Measurements from ENCODE around the gene DHFR2. TPM values are rescaled to one million over a fixed set of nuclear protein-coding genes. Genes with fewer than 3 reads are reported as not detected.

DHFR2 gene
- total RNA-seq, 1 donor from 2014 or later: 6.6 TPM

DNA sequence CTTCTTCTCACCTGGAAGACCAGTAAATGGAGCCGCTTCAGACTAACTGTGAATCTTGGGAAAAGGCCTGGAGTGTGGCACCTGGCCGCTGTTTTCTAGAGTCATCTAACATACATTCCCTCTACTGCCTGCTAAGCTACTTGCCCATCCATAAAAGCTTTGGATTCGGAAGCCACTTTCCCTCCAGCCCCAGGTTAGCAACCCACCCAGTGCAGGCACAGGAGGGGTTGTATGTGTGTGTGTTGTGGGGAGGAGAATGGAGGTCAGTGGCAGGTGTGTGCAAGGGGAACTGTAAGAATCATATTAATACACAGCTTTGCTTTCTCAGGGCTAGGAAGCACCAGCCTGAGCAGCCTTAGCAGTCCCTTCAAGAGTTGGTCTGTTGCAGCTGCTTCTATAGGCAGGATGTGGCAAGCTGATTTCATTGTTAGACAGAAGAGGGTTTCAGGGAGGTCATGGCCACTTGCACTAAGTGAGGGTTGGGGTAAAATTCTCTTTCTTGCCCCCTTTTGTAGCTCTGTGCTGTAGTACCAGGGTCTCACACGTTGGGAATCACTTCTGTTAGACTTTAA, 9.1 kb upstream of the DHFR2 start:
- peaks cover 21% of the 10 kb centered on the region for H3K36me3 Mint-ChIP-seq (ENCODE audit: unreplicated experiment)
- H3K4me3 Mint-ChIP-seq (ENCODE audit: unreplicated experiment): no peak overlapping the region
- H3K9me3 Mint-ChIP-seq (ENCODE audit: unreplicated experiment): no peaks in the 10 kb centered on the region
- H3K27ac Mint-ChIP-seq (ENCODE audit: unreplicated experiment): no peak overlapping the region
- peaks cover 5% of the 10 kb centered on the region for H3K4me1 Mint-ChIP-seq (ENCODE audit: unreplicated experiment)
- no peaks in the 10 kb centered on the region for H3K27me3 Mint-ChIP-seq (ENCODE audit: unreplicated experiment)
- DNase-seq (ENCODE audit: extremely low spot score, unreplicated experiment): no peak
- TF ChIP-seq, protein P1, sequence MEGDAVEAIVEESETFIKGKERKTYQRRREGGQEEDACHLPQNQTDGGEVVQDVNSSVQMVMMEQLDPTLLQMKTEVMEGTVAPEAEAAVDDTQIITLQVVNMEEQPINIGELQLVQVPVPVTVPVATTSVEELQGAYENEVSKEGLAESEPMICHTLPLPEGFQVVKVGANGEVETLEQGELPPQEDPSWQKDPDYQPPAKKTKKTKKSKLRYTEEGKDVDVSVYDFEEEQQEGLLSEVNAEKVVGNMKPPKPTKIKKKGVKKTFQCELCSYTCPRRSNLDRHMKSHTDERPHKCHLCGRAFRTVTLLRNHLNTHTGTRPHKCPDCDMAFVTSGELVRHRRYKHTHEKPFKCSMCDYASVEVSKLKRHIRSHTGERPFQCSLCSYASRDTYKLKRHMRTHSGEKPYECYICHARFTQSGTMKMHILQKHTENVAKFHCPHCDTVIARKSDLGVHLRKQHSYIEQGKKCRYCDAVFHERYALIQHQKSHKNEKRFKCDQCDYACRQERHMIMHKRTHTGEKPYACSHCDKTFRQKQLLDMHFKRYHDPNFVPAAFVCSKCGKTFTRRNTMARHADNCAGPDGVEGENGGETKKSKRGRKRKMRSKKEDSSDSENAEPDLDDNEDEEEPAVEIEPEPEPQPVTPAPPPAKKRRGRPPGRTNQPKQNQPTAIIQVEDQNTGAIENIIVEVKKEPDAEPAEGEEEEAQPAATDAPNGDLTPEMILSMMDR (IDR thresholded peaks at IDR 0.05): no peak

DNA sequence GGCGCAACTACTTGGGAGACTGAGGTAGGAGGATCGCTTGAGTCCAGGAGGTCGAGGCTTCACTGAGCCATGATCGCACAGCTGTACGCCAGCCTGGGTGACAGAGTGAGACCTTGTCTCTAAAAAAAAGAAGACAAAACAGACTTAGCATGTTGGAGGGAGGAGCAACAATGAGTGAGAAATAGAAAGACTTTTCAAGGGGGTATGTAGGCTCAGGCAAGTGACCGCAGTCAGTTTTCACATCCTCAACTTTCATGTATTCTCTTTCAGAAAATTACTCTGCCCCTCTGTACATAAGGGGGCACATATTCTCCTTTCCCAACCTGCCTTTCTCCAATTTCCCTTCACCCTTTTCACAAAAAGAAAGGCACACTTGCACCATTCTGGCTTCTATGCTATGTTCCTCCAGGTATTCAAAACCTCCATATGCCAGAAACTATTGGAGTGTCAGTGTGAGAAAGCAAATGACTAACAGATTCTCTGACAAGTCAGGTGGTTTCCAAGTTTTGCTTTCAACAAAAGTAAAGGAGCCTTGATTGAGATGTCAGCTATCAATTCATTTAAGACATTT, 7.7 kb upstream of the DHFR2 start:
- H3K4me3 Mint-ChIP-seq (ENCODE audit: unreplicated experiment): no peak overlapping the region
- no peak for DNase-seq (ENCODE audit: extremely low spot score, unreplicated experiment)
- TF ChIP-seq, protein P1 (IDR thresholded peaks at IDR 0.05): no peak
- peaks cover 22% of the 10 kb centered on the region for H3K36me3 Mint-ChIP-seq (ENCODE audit: unreplicated experiment)
- H3K27me3 Mint-ChIP-seq (ENCODE audit: unreplicated experiment): no peaks in the 10 kb centered on the region
- peaks cover 10% of the 10 kb centered on the region for H3K4me1 Mint-ChIP-seq (ENCODE audit: unreplicated experiment)
- no peaks in the 10 kb centered on the region for H3K9me3 Mint-ChIP-seq (ENCODE audit: unreplicated experiment)
- H3K27ac Mint-ChIP-seq (ENCODE audit: unreplicated experiment): no peak overlapping the region

DNA sequence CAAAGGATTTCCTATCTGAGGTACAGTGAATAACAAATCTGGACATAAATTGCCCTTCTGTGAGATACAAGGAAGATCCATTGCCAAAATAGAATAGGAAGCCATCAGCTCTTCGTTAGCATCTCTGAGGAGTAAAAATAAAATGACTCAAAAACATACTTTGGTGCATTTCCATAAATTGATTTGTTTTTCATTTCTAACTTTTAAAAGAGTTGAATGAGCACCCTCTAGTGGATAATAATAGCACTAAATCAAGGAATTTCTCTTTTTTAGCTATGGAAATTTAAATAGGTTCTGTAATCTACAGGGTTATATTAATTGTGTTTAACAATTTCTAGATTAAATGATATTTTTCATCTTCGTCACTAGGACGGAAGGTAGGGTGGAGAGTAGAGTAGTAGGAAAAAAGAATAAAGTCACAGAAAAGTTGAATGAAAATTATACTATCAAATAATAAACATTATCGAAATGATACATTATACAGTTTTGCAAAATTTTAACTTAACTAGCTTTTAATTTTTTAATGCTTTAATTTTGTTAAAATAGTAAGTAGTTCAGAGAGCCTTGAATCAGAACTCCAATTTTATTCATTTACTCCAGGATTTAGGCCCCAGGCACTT, 6.6 kb upstream of the DHFR2 start:
- Mint-ChIP-seq H3K36me3 (ENCODE audit: unreplicated experiment) (peaks cover 25% of the 10 kb centered on the region), H3K27me3 (ENCODE audit: unreplicated experiment) (no peaks in the 10 kb centered on the region), H3K27ac (ENCODE audit: unreplicated experiment) (peak overlapping the region; percentile 29), H3K9me3 (ENCODE audit: unreplicated experiment) (no peaks in the 10 kb centered on the region), H3K4me1 (ENCODE audit: unreplicated experiment) (peaks cover 19% of the 10 kb centered on the region), H3K4me3 (ENCODE audit: unreplicated experiment) (no peak overlapping the region)
- TF ChIP-seq, protein P1 (IDR thresholded peaks at IDR 0.05): peak; percentile 64
- DNase-seq (ENCODE audit: extremely low spot score, unreplicated experiment): no peak

DNA sequence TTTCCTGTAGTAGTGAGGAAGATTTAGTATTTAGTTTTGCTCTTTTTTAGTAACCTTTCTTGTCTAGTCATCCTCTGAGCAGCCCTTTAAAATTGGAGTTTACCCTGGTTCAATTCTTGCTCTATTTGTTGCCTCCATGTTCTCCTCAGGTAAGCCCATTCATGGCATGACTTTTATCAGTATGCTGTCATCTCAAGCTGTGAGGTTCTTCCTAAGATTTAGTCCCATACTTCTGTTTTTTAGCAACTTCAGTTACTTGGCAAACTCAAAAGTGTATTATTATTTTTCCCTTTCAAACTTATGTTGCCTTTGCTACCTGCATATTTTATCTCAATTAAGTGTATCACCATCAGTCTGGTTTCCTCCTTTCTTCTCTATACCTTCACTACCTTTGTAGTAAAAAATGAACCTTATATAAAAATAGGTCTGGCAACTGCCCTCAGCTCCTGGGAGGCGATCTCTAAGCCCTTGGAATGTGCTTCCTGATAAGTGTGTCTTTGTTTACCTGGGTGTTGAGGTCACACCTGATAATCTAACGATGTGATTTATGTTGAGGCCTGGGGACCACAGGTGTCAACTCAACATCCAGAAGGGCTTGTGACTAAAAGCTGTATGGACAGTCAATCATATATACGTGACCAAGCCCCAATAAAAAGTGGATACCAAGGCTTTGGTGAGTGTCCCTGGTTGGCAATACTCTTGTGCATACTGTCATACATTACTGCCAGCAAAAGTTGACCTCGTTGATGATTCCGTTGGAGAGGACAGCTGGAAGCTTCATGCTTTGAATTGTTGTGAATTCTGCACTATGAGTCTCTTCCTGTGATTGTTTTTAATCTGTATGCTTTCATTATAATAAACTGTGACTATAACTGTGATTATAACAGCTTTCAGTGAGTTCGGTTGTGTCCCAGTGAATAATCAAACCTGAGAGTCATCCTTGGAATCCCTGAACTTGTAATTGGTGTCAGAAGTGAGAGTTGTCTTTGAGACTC, 4.1 kb upstream of the DHFR2 start:
- Mint-ChIP-seq H3K4me1 (ENCODE audit: unreplicated experiment) (peaks cover 34% of the 10 kb centered on the region), H3K27ac (ENCODE audit: unreplicated experiment) (peak overlapping the region; percentile 19), H3K4me3 (ENCODE audit: unreplicated experiment) (no peak overlapping the region), H3K27me3 (ENCODE audit: unreplicated experiment) (no peaks in the 10 kb centered on the region), H3K9me3 (ENCODE audit: unreplicated experiment) (no peaks in the 10 kb centered on the region), H3K36me3 (ENCODE audit: unreplicated experiment) (peaks cover 14% of the 10 kb centered on the region)
- TF ChIP-seq, protein P1 (IDR thresholded peaks at IDR 0.05): no peak
- DNase-seq (ENCODE audit: extremely low spot score, unreplicated experiment): no peak

Measured in osteocyte (in vitro differentiated cells).